Testis (tissue), 3 donors: ENCODE results near the gene HS3ST4. TPM values are rescaled to one million over a fixed set of nuclear protein-coding genes. Genes with fewer than 3 reads are reported as not detected.

ENCODE experiments used
- DNase-seq: peaks from one replicate; pipeline ENCODE4 v3.0.0-alpha.2; 2019
- H3K27ac ChIP-seq, 2 donors: fragments of 200-600 bp; sonication (generic); one replicate each; pipeline ENCODE4 v1.5.1; 2019
- H3K27me3 ChIP-seq: fragments of 200-600 bp; sonication (generic); one replicate; pipeline ENCODE4 v1.5.1; 2019
- H3K36me3 ChIP-seq: fragments of 200-600 bp; sonication (generic); one replicate; pipeline ENCODE4 v1.5.1; 2017; ENCODE audit warnings: low read depth; ENCODE audit errors: missing control alignments
- H3K4me1 ChIP-seq: fragments of 200-600 bp; sonication (generic); one replicate; pipeline ENCODE4 v1.5.1; 2019
- H3K4me3 ChIP-seq, 2 donors: fragments of 200-600 bp; sonication (generic); one replicate each; pipeline ENCODE4 v1.5.1; 2017 to 2019
- H3K9me3 ChIP-seq: fragments of 200-600 bp; sonication (generic); one replicate; pipeline ENCODE4 v1.5.1; 2017
- CTCF ChIP-seq, 3 experiments: fragments of 450-650 bp in 2 of 3; fragments of 200-600 bp in 1 of 3; sonication (generic) in 1 of 3; IDR thresholded peaks; one replicate each; pipeline ENCODE4 v1.5.1; 2016 to 2019; ENCODE audit warnings: antibody characterized with exemption in 3 of 3, mild to moderate bottlenecking in 2 of 3, moderate library complexity in 1 of 3
- POLR2A ChIP-seq: fragments of 450-650 bp; IDR thresholded peaks from one replicate; pipeline ENCODE4 v1.6.1; 2017; ENCODE audit warnings: antibody characterized with exemption, mild to moderate bottlenecking, moderate library complexity
- WGBS, 2 donors: methylation state at CpG; one replicate each; pipeline ENCODE4 v1.1.5; 2018; 5-methylcytosine and 5-hydroxymethylcytosine counted together
- intact Hi-C: fragments of 100-400 bp; cut with DNase I; formaldehyde crosslinking; loops from one replicate; pipeline ENCODE4 v1.15.1; 2023; ENCODE audit warnings: low total_unique reads
- polyA plus RNA-seq: library from polyadenylated mRNA; stranded (reverse); fragments of 350-450 nt; fragmentation: Illumina TruSeq; extraction: RNeasy Lipid Tissue Mini Kit (QIAGEN cat#74804); gene quantifications from one replicate; pipeline ENCODE4 v1.2.3, GENCODE V29; 2014; ENCODE audit warnings: low read depth, low replicate concordance; ENCODE audit not compliant: insufficient read depth
- total RNA-seq, 2 donors: library from RNA; depleted of rRNA; stranded (reverse); fragments of >200 nt; gene quantifications; one replicate each; pipeline ENCODE4 v1.2.3, GENCODE V29; 2016

HS3ST4 gene
- total and polyA plus RNA-seq, 3 donors from 2014 or later, result 0.37 to 2.7 (median 2.6) TPM

- intact Hi-C loops, result no loop called here
- H3K4me1 ChIP-seq, result no peaks in the 10 kb centered on the region
- no peaks in the 10 kb centered on the region for H3K27me3 ChIP-seq
- H3K36me3 ChIP-seq, result no peaks in the 10 kb centered on the region
- H3K27ac ChIP-seq, result no peak overlapping the region
- peak; percentile 32 for DNase-seq
- H3K9me3 ChIP-seq, result no peaks in the 10 kb centered on the region
- no peak overlapping the region for H3K4me3 ChIP-seq
- no peak for TF ChIP-seq CTCF (IDR thresholded peaks at IDR 0.05)
- TF ChIP-seq POLR2A, result no peak
- WGBS, 2 donors, result 43 to 57% methylated on average over 10 of the region's 10 CpGs
Measured at GRCh38 chr16:25689137-25689836, 2.5 kb upstream of the HS3ST4 start.

GRCh38 chr16:25690552-25691143, 1.1 kb upstream of the HS3ST4 start:
- H3K4me3 ChIP-seq, result peak overlapping the region in 1 of 2 donors; percentile 35
- intact Hi-C loops, result no loop called here
- H3K4me1 ChIP-seq, result no peaks in the 10 kb centered on the region
- no peaks in the 10 kb centered on the region for H3K9me3 ChIP-seq
- no peak for DNase-seq
- H3K27ac ChIP-seq, result no peak overlapping the region
- H3K36me3 ChIP-seq, result no peaks in the 10 kb centered on the region
- no peaks in the 10 kb centered on the region for H3K27me3 ChIP-seq
- TF ChIP-seq POLR2A, result no peak
- TF ChIP-seq CTCF (IDR thresholded peaks at IDR 0.05), result no peak
- 11 to 14% methylated on average over 6 of the region's 6 CpGs for WGBS, 2 donors

- Histone ChIP-seq H3K36me3 (no peaks in the 10 kb centered on the region), H3K27me3 (no peaks in the 10 kb centered on the region), H3K4me3 (peak overlapping the region in 1 of 2 donors; percentile 21), H3K9me3 (no peaks in the 10 kb centered on the region), H3K27ac (no peak overlapping the region), H3K4me1 (no peaks in the 10 kb centered on the region)
- 1% methylated on average over 49 of the region's 56 CpGs; no CpG with 5 or more reads in 1 of the 2 donors for WGBS, 2 donors
- no peak for DNase-seq
- TF ChIP-seq CTCF (IDR thresholded peaks at IDR 0.05) (no peak), POLR2A (no peak)
- intact Hi-C loops, result no loop called here
Measured at GRCh38 chr16:25692351-25692741, 587 bp downstream of the HS3ST4 start.

GRCh38 chr16:25692742-25693508, 1.2 kb downstream of the HS3ST4 start:
- no peak for DNase-seq
- no peak for TF ChIP-seq POLR2A
- TF ChIP-seq CTCF (IDR thresholded peaks at IDR 0.05), result no peak
- Histone ChIP-seq H3K27ac (no peak overlapping the region), H3K27me3 (no peaks in the 10 kb centered on the region), H3K9me3 (no peaks in the 10 kb centered on the region), H3K4me3 (peak overlapping the region; percentile 21 to 38), H3K4me1 (no peaks in the 10 kb centered on the region), H3K36me3 (no peaks in the 10 kb centered on the region)
- WGBS, 2 donors, result 1 to 5% methylated on average over 7 to 67 of the region's 70 CpGs
- intact Hi-C loops, result no loop called here
